ENCODE measurements around the gene ID3. TPM values are rescaled to one million over a fixed set of nuclear protein-coding genes. Genes with fewer than 3 reads are reported as not detected.

ID3 gene
- total RNA-seq, 1 donor from 2014 or later: 40.9 TPM

DNA sequence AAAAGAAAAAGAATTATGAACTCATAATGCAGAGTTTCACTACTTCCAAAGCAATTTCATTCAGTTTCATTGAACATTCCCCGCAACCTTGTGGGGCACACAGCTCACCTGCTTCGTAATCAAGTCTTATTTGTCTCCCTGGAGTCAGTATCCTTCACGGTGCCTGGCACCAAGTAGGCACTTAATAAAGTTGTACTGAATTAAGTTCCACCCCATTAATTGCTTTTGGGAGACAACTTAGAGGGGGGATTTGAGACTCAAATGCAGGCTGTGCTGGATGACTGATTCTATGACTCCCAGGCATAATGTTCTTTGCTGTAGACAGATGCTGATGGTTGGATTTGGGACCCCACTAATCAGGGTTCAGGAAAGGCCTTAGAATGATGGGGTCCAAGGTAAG is 6.5 kb upstream of the ID3 start:
- H3K4me3 Mint-ChIP-seq: peak overlapping the region; percentile 81
- H3K9me3 Mint-ChIP-seq: no peaks in the 10 kb centered on the region
- no peaks in the 10 kb centered on the region for H3K36me3 Mint-ChIP-seq (ENCODE audit: low read depth)
- peaks cover 78% of the 10 kb centered on the region for H3K4me1 Mint-ChIP-seq
- peaks cover 5% of the 10 kb centered on the region for H3K27me3 Mint-ChIP-seq (ENCODE audit: low read depth)
- DNase-seq (ENCODE audit: low read depth, low spot score): no peak
- no peak overlapping the region for H3K27ac Mint-ChIP-seq (ENCODE audit: unreplicated experiment)
- TF ChIP-seq CTCF (conservative IDR thresholded peaks at IDR 0.05): no peak

- Mint-ChIP-seq H3K4me3 (peak overlapping the region; percentile 56), H3K36me3 (ENCODE audit: low read depth) (no peaks in the 10 kb centered on the region), H3K9me3 (no peaks in the 10 kb centered on the region), H3K4me1 (peaks cover 82% of the 10 kb centered on the region), H3K27ac (ENCODE audit: unreplicated experiment) (peak overlapping the region; percentile 31), H3K27me3 (ENCODE audit: low read depth) (peaks cover 11% of the 10 kb centered on the region)
- no peak for DNase-seq (ENCODE audit: low read depth, low spot score)
- no peak for TF ChIP-seq CTCF (conservative IDR thresholded peaks at IDR 0.05)
Measured at GRCh38 chr1:23564529-23565122, 5.3 kb upstream of the ID3 start.

- Mint-ChIP-seq H3K27ac (ENCODE audit: unreplicated experiment) (no peak overlapping the region), H3K36me3 (ENCODE audit: low read depth) (no peaks in the 10 kb centered on the region), H3K27me3 (ENCODE audit: low read depth) (peaks cover 18% of the 10 kb centered on the region), H3K4me1 (peaks cover 79% of the 10 kb centered on the region), H3K9me3 (no peaks in the 10 kb centered on the region), H3K4me3 (peak overlapping the region; percentile 65)
- no peak for DNase-seq (ENCODE audit: low read depth, low spot score)
- TF ChIP-seq CTCF (conservative IDR thresholded peaks at IDR 0.05): no peak
Measured at GRCh38 chr1:23563755-23564374, 4.6 kb upstream of the ID3 start.

DNA sequence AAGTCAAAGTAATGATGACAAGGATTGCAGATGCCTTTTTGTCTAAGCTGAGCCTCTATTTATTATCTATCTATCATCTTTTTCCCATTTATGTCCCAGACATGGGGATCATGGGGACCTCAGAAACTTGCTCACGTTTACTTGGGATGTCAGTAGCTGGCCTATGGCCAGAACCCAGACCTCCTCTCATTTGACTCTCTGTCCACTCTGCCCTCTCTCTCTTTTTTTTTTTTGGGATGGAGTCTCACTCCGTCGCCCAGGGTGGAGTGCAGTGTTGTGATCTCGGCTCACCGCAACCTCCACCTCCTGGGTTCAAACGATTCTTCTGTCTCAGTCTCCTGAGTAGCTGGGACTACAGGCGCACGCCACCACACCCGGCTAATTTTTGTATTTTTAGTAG is 3.7 kb upstream of the ID3 start:
- no peak overlapping the region for H3K27ac Mint-ChIP-seq (ENCODE audit: unreplicated experiment)
- H3K4me3 Mint-ChIP-seq: peak overlapping the region; percentile 60
- H3K36me3 Mint-ChIP-seq (ENCODE audit: low read depth): no peaks in the 10 kb centered on the region
- peaks cover 76% of the 10 kb centered on the region for H3K4me1 Mint-ChIP-seq
- DNase-seq (ENCODE audit: low read depth, low spot score): no peak
- H3K9me3 Mint-ChIP-seq: no peaks in the 10 kb centered on the region
- peaks cover 27% of the 10 kb centered on the region for H3K27me3 Mint-ChIP-seq (ENCODE audit: low read depth)
- no peak for TF ChIP-seq CTCF (conservative IDR thresholded peaks at IDR 0.05)

GRCh38 chr1:23562137-23562876 is 3.0 kb upstream of the ID3 start:
- no peak for TF ChIP-seq CTCF (conservative IDR thresholded peaks at IDR 0.05)
- peaks cover 77% of the 10 kb centered on the region for H3K4me1 Mint-ChIP-seq

More at GRCh38 chr1:23562137-23562876, 3.0 kb upstream of the ID3 start:
- Mint-ChIP-seq H3K27ac (ENCODE audit: unreplicated experiment) (peak overlapping the region; percentile 91), H3K9me3 (no peaks in the 10 kb centered on the region), H3K27me3 (ENCODE audit: low read depth) (peaks cover 34% of the 10 kb centered on the region), H3K4me3 (peak overlapping the region; percentile 82), H3K36me3 (ENCODE audit: low read depth) (no peaks in the 10 kb centered on the region)
- DNase-seq (ENCODE audit: low read depth, low spot score): peak; percentile 84

Measured in neural crest cell (in vitro differentiated cells).